B cell (primary cell): ENCODE measurements around the gene HNRNPA1L2.

Source experiments
- CTCF ChIP-seq: fragments of 200-600 bp; IDR thresholded peaks from one replicate; pipeline ENCODE4 v1.8.0; 2022; ENCODE audit warnings: antibody characterized with exemption, mild to moderate bottlenecking
- EZH2 ChIP-seq: IDR thresholded peaks from 2 replicates; pipeline ENCODE4 v1.6.1; 2012; ENCODE audit warnings: borderline replicate concordance, low read depth, mild to moderate bottlenecking, moderate library complexity, low read length; ENCODE audit not compliant: insufficient read depth, poor library complexity, severe bottlenecking

- TF ChIP-seq CTCF (no peak), EZH2 (no peak)
Observed at GRCh38 chr13:52650731-52651130, 8.5 kb downstream of the HNRNPA1L2 start.
